K562 (cell line): ENCODE results near the gene SEMA3F. TPM values are rescaled to one million over a fixed set of nuclear protein-coding genes. Genes with fewer than 3 reads are reported as not detected.
A peak's percentile ranks its signal among the peaks of the same experiment; 100 is the strongest.

Experiments used
- ATAC-seq: fragments of 200-7000 bp; cut with Tn5 transposase; 3 replicates; pipeline ENCODE4 v1.9.1; 2020; ENCODE audit warnings: moderate library complexity
- BruUV-seq: library from RNA; stranded (reverse); fragments of 400-500 nt; replicated peaks from 2 replicates; lab custom pipeline; 2021; lab: Mats Ljungman, UMichigan
- CTCF ChIA-PET: fragments of 300-600 bp; formaldehyde crosslinking; extraction: SDS; loops from one replicate; lab custom pipeline; 2021; ENCODE audit warnings: low intra/inter-chr PET ratio; lab: Yijun Ruan, JAX
- POLR2A ChIA-PET: fragments of 300-600, 350-650 bp; sonication (Branson Sonifier 250); formaldehyde crosslinking; extraction: SDS; loops from one replicate; lab custom pipeline; 2021; ENCODE audit warnings: antibody characterized with exemption, inconsistent platforms; lab: Yijun Ruan, JAX
- DNase-seq, 4 experiments: peaks; one replicate each; pipeline versions ENCODE4 v3.0.0 to v3.0.0-alpha.2; 2011 to 2018; ENCODE audit warnings: low spot score in 3 of 4, mixed read lengths in 3 of 4; ENCODE audit errors: extremely low read depth in 1 of 4
- FAIRE-seq: peaks from 2 replicates; lab custom pipeline; 2011; peaks lifted over from hg19 to GRCh38; lab: Jason Lieb, UNC
- H2AFZ ChIP-seq: 2 replicates; pipeline ENCODE4 v1.6.0; 2011; ENCODE audit warnings: low read depth, low read length, control low read depth, inconsistent platforms
- H3K27ac ChIP-seq: fragments of 200-600 bp; 3 replicates; pipeline ENCODE4 v1.8.0; 2011; ENCODE audit warnings: low read depth, mild to moderate bottlenecking, control low read depth, inconsistent platforms, low read length, moderate library complexity, mixed read lengths; ENCODE audit errors: extremely low read depth
- H3K27me3 ChIP-seq, 2 experiments: fragments of 300-600 bp in 1 of 2; 2 replicates in 1 of 2; 3 replicates in 1 of 2; pipeline versions ENCODE4 v1.6.0 to v1.8.0; 2011; ENCODE audit warnings: inconsistent platforms in 2 of 2, low read length in 2 of 2, mild to moderate bottlenecking in 1 of 2, mixed read lengths in 1 of 2, moderate library complexity in 1 of 2; ENCODE audit not compliant: control insufficient read depth in 2 of 2, insufficient read depth in 2 of 2
- H3K36me3 ChIP-seq: fragments of 300-600 bp; 3 replicates; pipeline ENCODE4 v1.8.0; 2011; ENCODE audit warnings: mild to moderate bottlenecking, low read length, inconsistent platforms; ENCODE audit not compliant: control insufficient read depth, insufficient read depth
- H3K4me1 ChIP-seq, 2 experiments: fragments of 200-600 bp in 1 of 2; replicated peaks in 1 of 2; 2 replicates in 1 of 2; 3 replicates in 1 of 2; pipeline versions ENCODE4 v1.5.1 to v1.8.0; 2011; ENCODE audit warnings: inconsistent platforms in 2 of 2, low read length in 2 of 2, mild to moderate bottlenecking in 1 of 2, mixed read lengths in 1 of 2, moderate library complexity in 1 of 2; ENCODE audit not compliant: control insufficient read depth in 2 of 2, insufficient read depth in 2 of 2
- H3K4me2 ChIP-seq: 2 replicates; pipeline ENCODE4 v1.6.1; 2011; ENCODE audit warnings: low read length, control low read depth, inconsistent platforms, mixed read lengths; ENCODE audit not compliant: insufficient read depth
- H3K4me3 ChIP-seq: fragments of 200-600 bp; sonication (generic), shearing (Covaris generic); 2 replicates; pipeline ENCODE4 v1.5.1; 2016; ENCODE audit warnings: control low read depth, inconsistent platforms
- H3K79me2 ChIP-seq: fragments of 200-600 bp; 3 replicates; pipeline ENCODE4 v1.8.0; 2011; ENCODE audit warnings: low read length, inconsistent platforms; ENCODE audit not compliant: control insufficient read depth, insufficient read depth
- H3K9ac ChIP-seq, 2 experiments: 2 replicates each; pipeline versions ENCODE4 v1.6.0 to v1.6.1; 2011; ENCODE audit warnings: low read depth in 2 of 2, low read length in 2 of 2, control low read depth in 1 of 2, inconsistent platforms in 1 of 2, mild to moderate bottlenecking in 1 of 2, mixed read lengths in 1 of 2; ENCODE audit not compliant: insufficient read depth in 1 of 2
- H3K9me1 ChIP-seq: one replicate; pipeline ENCODE4 v1.6.0; 2011; ENCODE audit warnings: inconsistent platforms, mild to moderate bottlenecking, low read length, moderate library complexity; ENCODE audit not compliant: control insufficient read depth, insufficient read depth
- H3K9me3 ChIP-seq: replicated peaks from 2 replicates; pipeline ENCODE4 v1.5.1; 2011; ENCODE audit warnings: low read depth, low read length, inconsistent platforms; ENCODE audit not compliant: control insufficient read depth, insufficient read depth
- H4K20me1 ChIP-seq: replicated peaks from 2 replicates; pipeline ENCODE4 v1.6.1; 2011; ENCODE audit warnings: low read length, inconsistent platforms, mixed read lengths; ENCODE audit not compliant: control insufficient read depth, insufficient read depth
- E2F6 ChIP-seq, 2 experiments: IDR thresholded peaks; 2 replicates each; pipeline ENCODE4 v1.6.1; 2011; ENCODE audit warnings: borderline replicate concordance in 1 of 2, control low read depth in 1 of 2, low read depth in 1 of 2, low read length in 1 of 2, mild to moderate bottlenecking in 1 of 2, mixed read lengths in 1 of 2, moderate library complexity in 1 of 2; ENCODE audit not compliant: insufficient read depth in 1 of 2, insufficient read length in 1 of 2, poor library complexity in 1 of 2, severe bottlenecking in 1 of 2; ENCODE audit errors: extremely low read depth in 1 of 2
- MAX ChIP-seq: sonication (generic); formaldehyde crosslinking; IDR thresholded peaks from 2 replicates; pipeline ENCODE4 v1.9.0; 2022; ENCODE audit warnings: mild to moderate bottlenecking, missing genetic modification reagents
- NR2C1 ChIP-seq, 2 experiments: fragments of 450-650 bp; IDR thresholded peaks; 2 replicates each; pipeline ENCODE4 v1.6.1; 2017; ENCODE audit warnings: mild to moderate bottlenecking in 2 of 2, antibody characterized with exemption in 1 of 2, inconsistent platforms in 1 of 2, missing compliant biosample characterization in 1 of 2, missing genetic modification characterization in 1 of 2
- NR2C2 ChIP-seq, 2 experiments: fragments of 200-800 bp in 1 of 2; sonication (Bioruptor generic) in 1 of 2; sonication (generic) in 1 of 2; formaldehyde crosslinking in 1 of 2; IDR thresholded peaks; 2 replicates each; pipeline versions ENCODE4 v1.6.1 to v1.8.0; 2016 to 2022; ENCODE audit warnings: mild to moderate bottlenecking in 1 of 2, missing compliant biosample characterization in 1 of 2, missing genetic modification characterization in 1 of 2, missing genetic modification reagents in 1 of 2
- TCFL5 ChIP-seq: fragments of 250-450 bp; sonication (Bioruptor Pico); conservative IDR thresholded peaks from 2 replicates; pipeline ENCODE4 v1.6.1; 2021; ENCODE audit warnings: mild to moderate bottlenecking, moderate library complexity, matching md5 sums
- WGBS: fragments of 100-300 bp; shearing (Covaris generic); methylation state at CpG from one replicate; pipeline ENCODE4 v1.1.6; 2016; ENCODE audit warnings: low coverage, mixed read lengths; ENCODE audit not compliant: insufficient coverage; ENCODE audit errors: missing lambda C conversion rate; 5-methylcytosine and 5-hydroxymethylcytosine counted together
- in situ Hi-C: fragments of 300-500 bp; cut with MboI; formaldehyde crosslinking; loops from 4 replicates; pipeline ENCODE4 v1.15.0; 2018; ENCODE audit warnings: inconsistent platforms, mixed read lengths
- intact Hi-C: fragments of 100-400 bp; cut with micrococcal nuclease; formaldehyde crosslinking; loops from 2 replicates; pipeline ENCODE4 v1.14.2; 2022
- polyA plus RNA-seq, 8 experiments: library from polyadenylated mRNA; depleted of rRNA in 4 of 8; stranded (reverse) in 5 of 8; unstranded in 3 of 8; fragments of >200 nt; fragmentation: Nextera tagmentation in 2 of 8; fragmentation: Illumina TruSeq in 1 of 8; extraction: Ambion mirVana in 2 of 8; extraction: Trizol in 1 of 8; gene quantifications; 2 replicates each; pipeline versions ENCODE4 v1.2.1 to v1.2.3, GENCODE V29; 2011 to 2014; ENCODE audit warnings: inconsistent platforms in 1 of 8, missing spikeins in 1 of 8
- total RNA-seq, 7 experiments: library from RNA; depleted of rRNA in 6 of 7; stranded (reverse); fragments of >200 nt in 6 of 7; fragmentation: Illumina TruSeq in 2 of 7; extraction: Trizol in 2 of 7; gene quantifications; 2 replicates each; pipeline versions ENCODE4 v1.2.1 to v1.2.3, GENCODE V29; 2011 to 2021; ENCODE audit warnings: low replicate concordance in 1 of 7

The SEMA3F gene
- total and polyA plus RNA-seq, 9 of the 15 experiments (the other 6 are each of a cell fraction or from before 2014, with no cell fraction given), result 0.58 to 3.0 (median 2.0) TPM; not detected in 2

DNA sequence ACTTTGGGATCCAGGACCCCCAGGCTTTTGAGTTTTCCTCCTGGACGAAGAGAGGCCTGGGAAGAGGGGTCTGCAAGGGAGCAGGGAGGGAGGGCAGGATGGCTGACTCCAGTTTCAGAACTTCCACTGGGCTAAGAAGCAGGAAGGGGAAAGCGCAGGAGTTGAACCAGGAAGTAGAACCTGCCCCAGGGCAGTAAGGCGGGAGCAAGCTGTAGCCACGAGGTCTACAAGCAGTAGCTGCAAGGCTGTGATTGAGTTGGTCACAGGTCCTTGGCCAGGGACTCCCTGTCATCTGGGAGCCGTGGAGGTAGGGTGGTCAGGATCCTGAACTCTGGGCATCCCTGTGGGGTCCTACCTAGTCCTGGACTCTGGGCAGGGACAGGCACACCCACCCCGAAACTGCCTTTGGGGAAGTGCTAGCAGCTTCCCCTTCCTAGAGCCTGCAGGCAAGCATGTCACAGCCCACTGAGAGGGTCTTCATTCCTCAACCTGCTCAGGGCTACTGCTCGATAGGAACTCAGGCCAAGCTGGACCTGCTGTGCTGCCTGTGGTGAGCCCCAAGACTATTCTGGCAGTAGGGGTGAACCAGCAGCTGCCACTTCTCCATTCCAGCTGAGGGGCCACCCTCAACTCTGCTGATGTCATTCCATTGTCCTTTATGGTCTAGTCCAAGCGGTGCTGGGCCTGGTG is 75.1 kb downstream of the SEMA3F start:
- Histone ChIP-seq H3K9me3 (no peaks in the 10 kb centered on the region), H3K79me2 (no peaks in the 10 kb centered on the region), H3K9ac (peak overlapping the region in 1 of 2 experiments; percentile 43; a peak in 2 of 4 replicates), H3K27me3 (no peaks in the 10 kb centered on the region), H3K4me1 (peaks cover 29 to 61% of the 10 kb centered on the region in 2 experiments), H3K9me1 (no peaks in the 10 kb centered on the region), H3K27ac (no peak overlapping the region), H4K20me1 (no peaks in the 10 kb centered on the region), H3K4me3 (no peak overlapping the region), H3K4me2 (no peak overlapping the region), H3K36me3 (no peaks in the 10 kb centered on the region), H2AFZ (0 out of 2 replicates have a peak overlapping the region, but pooled peaks have one; percentile 16)
- DNase-seq (no peak), ATAC-seq (no peak), FAIRE-seq (no peak)
- intact Hi-C loops, result no loop called here
- WGBS, result 83% methylated on average over 5 of the region's 8 CpGs
- TF ChIP-seq MAX (0 out of 2 replicates have a peak, but pooled peaks have one; percentile 11), E2F6 (IDR thresholded peaks at IDR 0.05; ENCODE audit: borderline replicate concordance in 1 of 2, extremely low read depth in 1 of 2, insufficient read depth in 1 of 2, insufficient read length in 1 of 2, low read depth in 1 of 2, low read length in 1 of 2, poor library complexity in 1 of 2, severe bottlenecking in 1 of 2) (peak; percentile 63 to 67), TCFL5 (CRISPR knock-in tag) (no peak), NR2C2 (CRISPR knock-in tag; IDR thresholded peaks at IDR 0.05) (no peak), NR2C2 (tag; IDR thresholded peaks at IDR 0.05) (0 out of 2 replicates have a peak, but pooled peaks have one; percentile 17), NR2C1 (IDR thresholded peaks at IDR 0.05) (peak; percentile 58; the same call in 1 of the 2 replicates), NR2C1 (tag; IDR thresholded peaks at IDR 0.05) (peak; percentile 42; the same call in 1 of the 2 replicates)
- ChIA-PET CTCF (no interaction called here), POLR2A (interaction anchor here (0.6 to 1.4 kb wide), 2 partner anchors 11 to 51 kb away, joined by 4 to 5 read pairs; no protein-coding TSS in a partner anchor)
- in situ Hi-C loops, result no loop called here
- BruUV-seq, result no TSS peak
